GM18508 (cell line): ENCODE data around the gene GPRASP1.
A peak's percentile ranks its signal among the peaks of the same experiment; 100 is the strongest.
"Not testable (repeated sequence)": the region's sequence is repeated elsewhere in the genome, so short reads cannot be mapped to it uniquely, and the experiment has no call there.

Experiments used
- ATAC-seq: cut with Tn5 transposase; IDR thresholded peaks from one replicate; pipeline ENCODE4 v1.9.1; 2021; ENCODE audit warnings: moderate number of reproducible peaks; ENCODE audit not compliant: insufficient read depth, unreplicated experiment

Gene GPRASP1, protein sequence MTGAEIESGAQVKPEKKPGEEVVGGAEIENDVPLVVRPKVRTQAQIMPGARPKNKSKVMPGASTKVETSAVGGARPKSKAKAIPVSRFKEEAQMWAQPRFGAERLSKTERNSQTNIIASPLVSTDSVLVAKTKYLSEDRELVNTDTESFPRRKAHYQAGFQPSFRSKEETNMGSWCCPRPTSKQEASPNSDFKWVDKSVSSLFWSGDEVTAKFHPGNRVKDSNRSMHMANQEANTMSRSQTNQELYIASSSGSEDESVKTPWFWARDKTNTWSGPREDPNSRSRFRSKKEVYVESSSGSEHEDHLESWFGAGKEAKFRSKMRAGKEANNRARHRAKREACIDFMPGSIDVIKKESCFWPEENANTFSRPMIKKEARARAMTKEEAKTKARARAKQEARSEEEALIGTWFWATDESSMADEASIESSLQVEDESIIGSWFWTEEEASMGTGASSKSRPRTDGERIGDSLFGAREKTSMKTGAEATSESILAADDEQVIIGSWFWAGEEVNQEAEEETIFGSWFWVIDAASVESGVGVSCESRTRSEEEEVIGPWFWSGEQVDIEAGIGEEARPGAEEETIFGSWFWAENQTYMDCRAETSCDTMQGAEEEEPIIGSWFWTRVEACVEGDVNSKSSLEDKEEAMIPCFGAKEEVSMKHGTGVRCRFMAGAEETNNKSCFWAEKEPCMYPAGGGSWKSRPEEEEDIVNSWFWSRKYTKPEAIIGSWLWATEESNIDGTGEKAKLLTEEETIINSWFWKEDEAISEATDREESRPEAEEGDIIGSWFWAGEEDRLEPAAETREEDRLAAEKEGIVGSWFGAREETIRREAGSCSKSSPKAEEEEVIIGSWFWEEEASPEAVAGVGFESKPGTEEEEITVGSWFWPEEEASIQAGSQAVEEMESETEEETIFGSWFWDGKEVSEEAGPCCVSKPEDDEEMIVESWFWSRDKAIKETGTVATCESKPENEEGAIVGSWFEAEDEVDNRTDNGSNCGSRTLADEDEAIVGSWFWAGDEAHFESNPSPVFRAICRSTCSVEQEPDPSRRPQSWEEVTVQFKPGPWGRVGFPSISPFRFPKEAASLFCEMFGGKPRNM (N-terminal part only)

DNA sequence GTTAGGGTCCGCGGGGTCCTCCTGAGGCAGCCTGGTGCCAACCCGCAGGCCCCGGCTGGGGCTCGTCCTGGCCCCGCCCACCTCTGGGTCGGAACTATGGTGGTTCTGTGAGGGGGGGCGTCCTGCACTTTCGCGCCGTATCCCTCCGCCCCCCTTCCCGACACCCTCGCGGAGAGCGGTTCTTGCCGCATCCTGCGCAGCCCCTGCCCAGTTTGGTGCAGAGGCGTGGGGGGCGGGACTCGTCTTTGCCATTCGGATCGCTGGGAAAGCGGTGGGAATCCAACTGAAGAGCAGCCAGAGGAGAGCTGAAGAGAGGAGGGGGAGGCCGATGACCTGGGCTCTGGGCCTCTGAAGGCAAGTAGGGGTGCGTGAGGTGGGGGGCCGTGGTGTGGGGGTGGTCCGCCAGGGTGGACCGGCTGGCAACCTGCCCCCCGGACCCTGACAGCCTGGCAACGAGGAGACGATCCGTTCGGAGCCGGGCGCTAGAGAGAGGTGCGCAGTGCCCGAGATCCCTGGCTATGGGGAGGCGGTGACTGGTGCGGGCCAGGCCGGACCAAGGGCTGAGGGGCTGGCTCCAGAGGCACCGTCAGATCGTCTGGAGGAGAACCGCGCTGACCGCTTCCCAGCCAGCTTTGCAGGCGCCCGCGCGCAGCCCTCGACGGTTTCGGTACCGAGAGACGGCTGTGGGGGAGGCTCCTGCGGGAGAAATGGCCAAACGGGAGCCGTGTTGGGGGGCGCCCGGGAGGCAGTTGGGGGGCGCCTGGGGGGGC lies at the start of gene GPRASP1:
Gene GPRASP1 (plus strand): TSS at position 242 of the 770 bp plus-strand sequence. CDS start 2,431 bp downstream, outside the sequence.
- ATAC-seq = no peak

DNA sequence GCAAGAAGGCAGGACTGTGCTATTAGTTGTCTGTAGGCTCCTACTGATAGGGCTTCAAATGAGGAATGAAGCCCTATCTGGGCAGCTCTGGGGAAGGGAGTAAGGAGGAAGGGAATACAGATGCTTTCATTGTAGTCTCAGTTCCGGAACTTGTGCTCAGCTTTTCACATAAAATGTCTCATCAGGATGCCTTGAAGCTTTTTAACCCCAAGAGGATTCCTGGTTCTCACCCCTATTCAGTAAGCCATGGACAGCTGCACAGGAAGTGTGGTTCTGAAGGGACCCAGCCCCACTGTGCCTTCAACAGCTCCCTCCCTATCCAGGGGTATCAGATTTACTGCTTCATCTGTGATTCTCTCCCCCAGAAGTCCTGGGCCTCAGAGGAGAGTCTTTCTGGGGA lies 47.0 kb upstream of the GPRASP1 start:
- ATAC-seq = no peak

DNA sequence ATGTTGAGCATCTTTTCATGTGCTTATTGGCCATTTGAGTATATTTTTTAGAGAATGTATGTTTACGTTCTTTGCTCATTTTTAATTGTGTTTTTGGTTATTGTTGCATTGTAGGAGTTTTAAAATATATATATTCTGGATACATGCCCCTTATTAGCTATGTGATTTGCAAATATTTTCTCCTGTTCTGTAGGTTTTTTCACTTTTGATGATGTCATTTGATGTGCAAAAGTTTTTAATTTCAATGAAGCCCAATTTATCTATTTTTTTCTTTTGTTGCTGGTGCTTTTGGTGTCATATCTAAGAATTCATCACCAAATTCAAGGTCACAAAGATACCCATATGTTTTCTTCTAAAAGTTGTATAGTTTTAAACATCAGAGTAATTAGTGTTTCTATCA lies 45.2 kb upstream of the GPRASP1 start:
- ATAC-seq = no peak

DNA sequence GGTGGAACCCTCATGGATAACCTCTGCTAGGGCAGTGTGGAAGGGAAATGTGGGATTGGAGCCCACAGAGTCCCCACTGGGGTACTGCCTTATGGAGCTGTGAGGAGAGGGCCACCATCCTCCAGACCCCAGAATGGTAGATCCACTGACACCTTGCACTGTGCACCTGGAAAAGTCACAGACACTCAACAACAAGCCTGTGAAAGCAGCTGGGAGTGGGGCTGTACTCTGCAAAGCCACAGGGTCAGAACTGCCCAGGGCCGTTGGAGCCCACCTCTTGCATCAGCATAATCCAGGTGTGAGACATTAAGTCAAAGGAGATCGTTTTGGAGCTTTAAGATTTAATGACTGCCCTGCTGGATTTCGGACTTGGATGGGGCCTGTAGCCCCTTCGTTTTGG lies 40.4 kb upstream of the GPRASP1 start:
- ATAC-seq = no peak

DNA sequence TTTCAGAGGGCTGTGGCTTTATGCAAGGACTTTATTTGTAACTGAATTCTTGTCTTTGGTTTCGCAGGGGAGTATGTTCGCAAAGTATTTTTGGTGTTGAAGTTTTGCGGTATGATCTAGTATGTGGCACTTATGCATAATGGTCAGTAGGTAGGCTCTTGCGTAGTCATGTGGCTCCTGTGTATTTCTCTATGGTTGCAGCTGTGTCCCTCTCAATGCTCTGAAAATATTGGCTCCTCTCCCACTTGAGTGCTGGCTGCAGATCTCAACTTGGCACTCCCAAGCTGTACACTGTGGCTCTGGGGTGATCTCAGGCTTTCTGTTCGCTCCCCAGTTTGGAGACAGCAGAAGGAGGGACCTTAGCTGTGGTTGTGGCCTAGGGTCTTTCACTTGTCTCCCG lies 27.2 kb upstream of the GPRASP1 start:
- no peak for ATAC-seq

DNA sequence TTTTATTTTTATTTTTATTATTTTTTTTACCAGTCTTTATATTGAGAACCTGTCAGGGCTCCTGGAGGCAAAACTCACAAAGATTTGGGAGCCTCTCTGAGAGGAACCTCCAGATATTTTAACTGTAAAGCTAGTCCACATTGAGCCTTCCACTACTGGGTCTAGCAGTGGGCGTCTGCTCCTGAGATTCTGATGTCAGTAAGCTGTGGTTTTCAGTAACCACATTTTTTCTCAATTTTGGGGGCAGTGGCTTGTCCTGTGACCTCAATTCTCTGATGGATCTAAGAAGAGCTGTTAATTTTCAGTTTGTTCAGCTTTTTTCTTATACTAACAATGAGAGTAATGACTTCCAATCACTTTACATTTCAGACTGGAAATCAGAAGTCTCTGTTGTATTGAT lies 23.6 kb upstream of the GPRASP1 start:
- ATAC-seq = no peak

DNA sequence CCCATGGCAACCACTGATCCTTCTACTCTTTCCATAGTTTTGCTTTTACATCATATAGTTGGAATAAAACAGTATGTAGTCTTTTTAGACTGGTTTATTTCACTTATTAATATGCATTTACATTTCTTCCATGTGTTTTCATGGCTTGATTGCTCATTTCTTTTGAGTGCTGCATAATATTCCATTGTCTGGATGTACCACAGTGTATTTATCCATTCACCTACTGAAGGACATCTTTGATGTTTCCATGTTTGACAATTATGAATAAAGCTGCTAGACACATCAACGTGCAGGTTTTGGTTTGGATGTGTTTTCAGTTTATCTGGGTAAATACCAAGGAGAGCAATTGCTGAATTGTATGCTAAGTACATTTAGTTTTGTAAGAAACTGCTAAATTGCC lies 13.7 kb upstream of the GPRASP1 start:
- no peak for ATAC-seq

DNA sequence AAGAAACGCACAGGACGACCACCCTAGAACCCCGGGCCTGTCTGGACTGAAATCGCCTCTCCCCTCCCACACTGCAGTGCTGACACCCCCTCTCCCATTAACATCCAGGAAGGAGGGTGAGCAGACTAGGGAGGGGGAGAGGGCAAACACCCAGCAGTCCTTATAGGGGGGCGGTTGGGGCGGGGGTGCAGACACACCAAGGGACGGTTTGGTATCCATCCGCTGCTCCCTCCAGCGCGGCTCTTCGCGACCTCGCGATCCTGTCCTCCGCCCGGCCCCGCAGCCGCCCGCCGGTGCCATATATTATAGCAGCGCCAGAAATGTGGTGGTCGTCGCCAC lies 411 bp upstream of the GPRASP1 start:
- no peak for ATAC-seq

DNA sequence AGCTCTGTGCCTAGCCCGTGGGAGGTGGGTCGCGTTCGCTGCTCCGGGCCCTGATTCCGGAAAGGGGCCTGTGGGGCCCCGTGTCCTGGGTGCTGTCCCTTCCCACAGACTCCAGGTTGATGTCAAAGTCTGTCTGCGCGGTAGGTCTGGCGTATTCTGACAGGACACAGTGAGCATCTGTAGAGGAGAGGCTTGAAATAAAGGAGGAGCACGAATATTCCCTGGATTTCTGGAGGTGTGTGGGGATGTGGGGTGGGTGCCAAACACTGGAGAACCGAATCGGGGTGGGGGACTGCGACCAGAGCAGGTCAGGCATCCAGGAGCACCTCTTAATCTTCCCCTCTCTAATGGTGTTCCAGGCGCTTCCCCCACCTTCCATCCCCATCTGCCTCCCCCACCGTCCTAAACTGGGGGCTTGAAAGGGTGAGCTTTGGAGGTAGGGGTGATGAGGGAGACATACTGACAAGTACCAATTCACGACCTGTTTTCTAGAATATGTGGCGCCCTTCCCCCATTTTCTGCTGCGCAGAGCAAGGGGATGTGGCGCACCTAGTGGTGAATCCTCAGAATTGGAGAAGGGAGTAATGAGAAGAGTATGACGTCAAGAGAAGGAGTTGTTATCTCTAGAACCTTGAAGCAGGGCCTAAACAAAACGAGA lies 877 bp downstream of the GPRASP1 start:
- no peak for ATAC-seq

DNA sequence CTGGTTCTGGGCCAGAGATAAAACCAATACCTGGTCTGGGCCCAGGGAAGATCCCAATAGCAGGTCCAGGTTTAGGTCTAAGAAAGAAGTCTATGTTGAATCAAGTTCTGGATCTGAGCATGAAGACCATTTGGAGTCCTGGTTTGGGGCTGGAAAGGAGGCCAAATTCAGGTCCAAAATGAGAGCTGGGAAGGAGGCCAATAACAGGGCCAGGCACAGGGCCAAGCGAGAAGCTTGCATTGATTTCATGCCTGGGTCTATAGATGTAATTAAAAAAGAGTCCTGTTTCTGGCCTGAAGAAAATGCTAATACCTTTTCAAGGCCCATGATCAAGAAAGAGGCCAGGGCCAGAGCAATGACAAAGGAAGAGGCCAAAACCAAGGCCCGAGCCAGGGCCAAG lies 3.4 kb downstream of the GPRASP1 start:
- ATAC-seq = no peak

DNA sequence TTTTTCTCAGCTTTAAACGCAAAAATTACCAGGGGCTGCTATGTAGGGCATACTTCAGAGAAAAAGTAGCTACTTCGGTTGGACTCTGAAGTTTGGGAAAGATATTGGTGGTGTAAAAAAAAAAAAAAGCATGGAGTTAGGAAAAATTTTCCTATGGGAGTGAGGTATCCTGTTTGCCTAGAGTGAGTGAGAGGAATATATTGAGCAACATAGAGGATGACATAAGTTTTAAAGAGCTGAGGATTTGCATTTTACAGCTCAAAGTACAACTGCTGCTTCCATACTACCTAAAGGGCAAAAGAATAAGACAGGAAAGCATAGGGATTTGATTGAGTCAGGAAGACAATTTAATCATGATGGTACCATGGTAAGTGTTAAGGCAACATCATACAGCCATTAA lies 7.3 kb downstream of the GPRASP1 start:
- ATAC-seq = no peak

DNA sequence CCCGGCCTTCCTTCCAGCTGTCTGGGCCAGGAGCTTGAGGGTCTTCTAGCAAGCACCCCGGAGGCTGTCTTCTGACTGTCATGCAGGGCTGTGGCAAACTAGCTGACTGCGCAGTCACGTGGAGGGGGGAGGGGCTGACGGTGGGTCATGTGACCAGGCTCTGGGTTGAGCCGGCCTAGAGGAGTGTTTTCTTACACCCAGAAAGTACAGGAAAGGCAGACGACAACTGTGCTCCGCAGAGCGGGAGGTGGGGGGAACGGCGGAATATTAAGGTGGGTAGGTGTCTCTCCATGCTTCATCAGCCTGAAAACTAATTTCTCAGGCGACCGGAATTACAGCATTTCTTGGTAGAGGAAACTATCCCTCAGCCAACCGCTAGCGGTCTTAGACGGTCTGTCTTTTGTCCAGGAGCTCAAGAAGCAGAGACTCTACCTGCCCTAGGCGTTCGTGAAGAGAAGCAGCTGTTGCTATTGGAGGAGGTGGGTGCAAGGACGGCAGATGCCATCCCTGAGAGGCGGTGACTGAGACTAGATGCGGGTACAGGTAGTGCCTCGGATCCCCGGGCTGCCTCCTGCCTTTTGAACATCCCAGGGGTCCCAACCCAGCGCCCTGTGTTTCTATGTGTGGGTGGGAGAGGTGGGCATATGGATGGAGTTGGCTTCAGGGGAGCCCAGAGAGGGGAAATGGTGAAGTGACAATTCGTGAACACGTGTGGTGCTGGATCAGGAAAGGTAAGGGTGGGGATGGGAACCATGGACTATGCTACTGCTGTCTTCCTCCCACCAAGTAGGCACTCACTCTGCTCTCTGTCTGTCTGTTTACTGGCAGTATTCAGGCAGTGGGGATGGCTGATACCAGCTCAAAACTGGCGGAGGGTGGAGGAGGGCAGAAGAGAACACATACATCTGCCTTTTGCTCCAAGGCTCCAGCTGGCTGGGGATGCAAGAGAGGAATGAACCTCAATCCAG lies 8.8 kb downstream of the GPRASP1 start:
- peak; percentile 45 for ATAC-seq

DNA sequence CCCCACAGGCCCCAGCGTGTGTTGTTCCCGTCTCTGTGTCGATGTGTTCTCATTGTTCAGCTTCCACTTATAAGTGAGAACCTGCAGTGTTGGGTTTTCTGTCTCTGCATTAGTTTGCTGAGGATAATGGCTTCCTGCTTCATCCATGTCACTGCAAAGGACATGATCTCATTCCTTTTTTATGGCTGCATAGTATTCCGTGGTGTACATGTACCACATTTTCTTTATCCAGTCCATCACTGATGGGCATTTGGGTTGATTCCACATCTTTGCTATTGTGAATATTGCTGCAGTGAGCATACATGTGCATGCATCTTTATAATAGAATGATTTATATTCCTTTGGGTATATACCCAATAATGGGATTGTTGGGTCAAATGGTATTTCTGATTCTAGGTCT lies 12.5 kb downstream of the GPRASP1 start:
- not testable (repeated sequence) for ATAC-seq

DNA sequence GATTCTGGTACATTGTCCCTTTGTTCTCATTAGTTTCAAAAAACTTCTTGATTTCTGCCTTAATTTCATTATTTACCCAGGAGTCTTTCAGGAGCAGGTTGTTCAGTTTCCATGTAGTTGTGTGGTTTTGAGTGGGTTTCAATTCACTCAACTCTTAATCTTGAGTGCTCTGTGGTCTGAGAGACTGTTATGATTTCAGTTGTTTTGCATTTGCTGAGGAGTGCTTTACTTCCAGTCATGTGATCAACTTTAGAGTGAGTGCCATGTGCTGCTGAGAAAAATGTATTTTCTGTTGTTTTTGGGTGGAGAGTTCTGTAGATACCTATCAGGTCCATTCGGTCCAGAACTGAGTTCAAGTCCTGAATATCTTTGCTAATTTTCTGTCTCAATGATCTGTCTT lies 15.8 kb downstream of the GPRASP1 start:
- not testable (repeated sequence) for ATAC-seq

DNA sequence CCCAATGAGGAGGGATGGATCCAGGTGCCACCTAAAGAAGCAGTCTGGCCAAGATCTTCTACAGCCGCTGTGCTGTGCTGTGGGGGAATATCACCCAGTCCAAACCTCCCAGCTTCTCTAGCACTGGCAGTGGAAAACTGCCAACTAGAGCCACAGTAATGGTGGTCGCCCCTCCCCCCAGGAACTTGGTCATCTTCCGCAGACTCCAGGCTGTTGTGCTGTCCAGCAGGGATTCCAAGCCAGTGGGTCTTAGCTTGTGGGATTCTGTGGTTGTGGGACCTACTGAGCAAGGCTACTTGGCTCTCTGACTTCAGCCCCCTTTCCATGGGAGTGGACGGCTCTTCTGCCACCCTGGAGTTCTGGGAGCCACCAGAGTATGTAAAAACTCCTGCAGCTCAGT lies 18.2 kb downstream of the GPRASP1 start:
- ATAC-seq = no peak

DNA sequence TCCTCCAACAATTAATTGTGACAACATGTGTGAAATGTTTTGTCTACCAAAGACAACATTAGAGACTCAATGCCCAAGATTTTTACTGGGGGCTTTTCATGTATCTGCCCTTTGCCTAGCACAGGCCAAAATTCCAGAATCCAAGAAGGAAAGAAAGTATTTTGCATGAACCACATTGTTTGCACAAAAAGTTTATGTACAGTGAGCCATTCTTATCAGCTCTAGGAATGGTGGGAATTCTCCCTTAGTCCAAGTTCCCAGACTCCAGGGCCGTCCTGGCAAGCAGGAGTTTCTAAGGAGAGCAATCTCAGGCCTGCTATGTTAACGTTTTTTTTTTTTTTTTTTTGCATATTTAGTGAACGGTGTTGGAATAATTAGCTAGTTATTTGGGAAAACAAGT lies 21.6 kb downstream of the GPRASP1 start:
- ATAC-seq = no peak

DNA sequence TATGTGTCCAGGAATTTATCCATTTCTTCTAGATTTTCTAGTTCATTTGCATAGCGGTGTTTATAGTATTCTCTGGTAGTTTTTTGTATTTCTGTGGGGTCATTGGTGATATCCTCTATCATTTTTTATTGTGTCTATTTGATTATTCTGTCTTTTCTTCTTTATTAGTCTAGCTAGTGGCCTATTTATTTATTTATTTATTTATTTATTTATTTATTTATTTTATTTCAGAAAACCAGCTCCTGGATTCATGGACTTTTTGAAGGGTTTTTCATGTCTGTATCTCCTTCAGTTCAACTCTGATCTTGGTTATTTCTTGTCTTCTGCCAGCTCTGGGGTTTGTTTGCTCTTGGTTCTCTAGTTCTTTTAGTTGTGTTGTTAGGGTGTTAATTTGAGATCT lies 26.2 kb downstream of the GPRASP1 start:
- ATAC-seq = not testable (repeated sequence)

DNA sequence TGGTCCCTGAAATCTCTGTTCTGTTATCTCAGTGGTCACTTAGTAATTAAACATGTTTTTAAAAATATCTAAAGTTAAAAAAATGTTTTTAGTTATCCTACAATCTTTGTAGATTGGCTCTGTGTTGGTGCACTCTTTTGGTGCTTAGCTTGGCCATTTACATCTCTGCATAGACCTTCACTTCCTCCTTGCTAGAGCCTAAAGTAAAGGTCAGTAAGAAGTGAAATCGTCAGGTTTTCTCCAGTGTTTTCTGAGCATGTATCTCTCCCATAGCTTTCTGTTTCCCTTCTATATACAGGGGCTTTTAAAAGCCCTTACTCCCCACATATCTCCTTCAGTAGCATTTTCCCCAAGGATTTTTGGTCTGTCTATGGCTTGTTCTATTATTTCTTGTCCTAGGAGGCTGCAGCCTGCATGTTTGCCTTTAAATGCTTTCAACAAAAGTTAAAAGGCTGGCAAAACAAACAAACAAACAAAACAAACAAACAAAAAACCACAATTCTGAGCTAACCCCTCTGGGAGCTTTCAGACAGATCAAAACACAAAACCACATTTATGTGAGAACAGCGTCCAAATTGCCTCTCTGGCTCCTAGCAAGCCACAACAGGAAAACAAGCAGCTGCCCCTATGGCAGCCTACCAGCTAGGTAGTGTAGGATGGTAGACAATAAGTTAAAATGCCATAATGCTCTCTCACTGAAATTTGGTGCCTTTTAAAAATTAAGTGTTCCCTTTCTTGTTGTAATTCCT lies 33.7 kb downstream of the GPRASP1 start:
- ATAC-seq = no peak
